HG03378 (cell line): ENCODE results near the gene MMP15.
"Not testable (repeated sequence)": the region's sequence is repeated elsewhere in the genome, so short reads cannot be mapped to it uniquely, and the experiment has no call there.

Experiments
- ATAC-seq: cut with Tn5 transposase; IDR thresholded peaks from one replicate; pipeline ENCODE4 v1.9.1; 2021; ENCODE audit warnings: mild to moderate bottlenecking, moderate library complexity; ENCODE audit not compliant: unreplicated experiment

The MMP15 gene

GRCh38 chr16:57996406-57997175 lies 29.0 kb upstream of the MMP15 start:
- ATAC-seq: no peak

GRCh38 chr16:57997176-57997527 lies 28.4 kb upstream of the MMP15 start:
- no peak for ATAC-seq

- ATAC-seq: no peak
Measured at GRCh38 chr16:57997528-57998265, 27.9 kb upstream of the MMP15 start.

GRCh38 chr16:57998486-57998885 lies 27.1 kb upstream of the MMP15 start:
- no peak for ATAC-seq

- no peak for ATAC-seq
Measured at GRCh38 chr16:57998992-57999365, 26.6 kb upstream of the MMP15 start.

GRCh38 chr16:57999366-57999970 lies 26.1 kb upstream of the MMP15 start:
- no peak for ATAC-seq

GRCh38 chr16:57999971-58000705 lies 25.4 kb upstream of the MMP15 start, which contains the start of gene ZNF319:
Gene ZNF319 (minus strand): TSS chr16:58000672. CDS start chr16:57998265, 2,407 bp downstream.
- no peak for ATAC-seq

DNA sequence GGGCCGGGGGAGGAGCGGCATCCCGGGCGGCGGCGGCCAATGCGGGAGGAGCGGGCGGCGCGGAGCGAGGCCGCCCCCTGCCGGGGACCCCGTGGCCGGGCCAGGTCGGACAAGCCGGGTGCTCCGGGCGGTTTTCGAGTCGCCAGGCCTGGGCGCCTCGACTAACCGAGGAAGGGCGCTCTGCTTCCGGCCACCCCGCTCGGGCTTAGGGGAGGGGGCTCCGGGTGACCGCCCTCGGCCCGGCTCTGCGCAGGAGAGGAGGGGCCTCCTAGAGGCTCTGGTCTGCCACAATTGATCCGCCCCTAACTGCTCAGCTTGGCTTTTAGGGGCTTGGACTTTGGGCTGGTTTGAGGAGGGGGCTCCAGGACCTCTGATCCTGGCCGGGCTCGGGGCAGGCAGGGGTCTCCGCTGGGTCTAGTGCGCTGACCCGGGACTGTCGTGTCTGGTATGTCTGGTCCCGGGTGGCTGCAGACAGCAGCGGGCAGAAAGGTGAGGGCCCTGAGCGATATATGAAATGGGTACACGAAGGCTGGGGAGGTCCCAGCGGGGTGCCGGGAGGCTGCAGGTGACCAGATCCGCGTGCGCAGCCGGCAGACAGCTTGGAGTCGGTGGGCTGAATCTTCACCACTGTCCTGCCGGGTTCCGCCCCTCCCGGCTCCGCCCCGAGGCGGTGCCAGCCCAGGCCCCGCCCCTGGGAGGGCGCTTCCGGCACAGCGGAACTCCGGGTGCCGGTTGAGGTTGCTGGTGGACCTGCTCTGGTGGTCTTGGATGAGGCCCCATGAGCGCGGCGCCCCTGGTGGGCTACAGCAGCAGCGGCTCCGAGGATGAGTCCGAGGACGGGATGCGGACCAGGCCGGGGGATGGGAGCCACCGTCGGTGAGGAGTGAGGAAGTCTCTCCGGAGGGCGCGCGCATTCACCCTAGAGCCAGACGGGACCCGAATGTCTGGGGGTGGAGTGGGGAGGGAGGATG lies 24.6 kb upstream of the MMP15 start, which contains the start of gene USB1:
Gene USB1 (plus strand): TSS at position 702 of the 971 bp plus-strand sequence. CDS start 77 bp downstream, at position 779.
- ATAC-seq: peak; percentile 78

DNA sequence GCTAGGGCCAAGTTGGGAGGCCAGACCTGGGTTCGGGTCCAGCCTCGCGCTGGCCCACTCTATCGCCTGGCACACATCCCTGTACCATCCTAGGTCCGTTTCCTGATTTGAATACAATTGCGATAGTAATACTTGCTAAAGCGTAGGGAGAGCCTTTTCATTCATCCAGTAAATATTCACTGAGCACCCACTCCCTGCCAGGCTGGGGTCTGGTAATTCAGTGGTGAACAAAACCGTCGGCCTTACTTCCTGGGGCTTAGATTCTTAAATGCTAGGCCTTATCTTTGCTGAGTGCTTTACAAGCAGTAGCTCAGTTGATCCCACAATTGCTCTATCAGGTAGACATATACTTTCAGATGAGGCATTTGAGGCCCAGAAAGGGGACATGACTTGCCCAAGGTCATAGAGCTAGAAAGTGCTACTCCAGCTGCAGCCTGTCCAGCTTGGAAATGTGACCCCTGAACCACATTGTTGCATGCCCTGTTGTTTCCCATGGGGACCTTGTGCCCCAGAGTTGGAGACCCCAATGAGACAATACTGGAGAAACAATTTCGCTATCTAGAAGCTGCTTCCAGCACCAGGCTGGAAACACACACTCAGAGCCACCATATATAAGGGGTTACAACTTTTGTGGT lies 23.7 kb upstream of the MMP15 start:
- ATAC-seq: no peak

DNA sequence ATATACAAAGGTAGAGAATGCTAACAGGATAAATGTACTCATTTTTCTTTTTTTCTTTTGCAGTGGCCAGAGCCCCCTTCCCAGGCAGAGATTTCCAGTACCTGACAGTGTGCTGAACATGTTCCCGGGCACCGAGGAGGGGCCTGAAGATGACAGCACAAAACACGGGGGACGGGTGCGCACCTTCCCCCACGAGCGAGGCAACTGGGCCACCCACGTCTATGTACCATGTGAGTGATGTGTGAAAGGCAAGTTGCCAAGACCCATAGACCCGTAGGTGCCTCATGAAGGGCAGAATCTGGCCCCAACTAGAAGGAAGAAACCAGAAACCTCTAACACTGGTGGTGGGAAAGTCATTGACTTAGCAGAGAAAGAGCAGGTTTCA lies 23.1 kb upstream of the MMP15 start:
- no peak for ATAC-seq

GRCh38 chr16:58002936-58003335 lies 22.6 kb upstream of the MMP15 start:
- ATAC-seq: no peak

- not testable (repeated sequence) for ATAC-seq
Measured at GRCh38 chr16:58004736-58005135, 20.8 kb upstream of the MMP15 start.

- no peak for ATAC-seq
Measured at GRCh38 chr16:58009856-58010416, 15.6 kb upstream of the MMP15 start.

DNA sequence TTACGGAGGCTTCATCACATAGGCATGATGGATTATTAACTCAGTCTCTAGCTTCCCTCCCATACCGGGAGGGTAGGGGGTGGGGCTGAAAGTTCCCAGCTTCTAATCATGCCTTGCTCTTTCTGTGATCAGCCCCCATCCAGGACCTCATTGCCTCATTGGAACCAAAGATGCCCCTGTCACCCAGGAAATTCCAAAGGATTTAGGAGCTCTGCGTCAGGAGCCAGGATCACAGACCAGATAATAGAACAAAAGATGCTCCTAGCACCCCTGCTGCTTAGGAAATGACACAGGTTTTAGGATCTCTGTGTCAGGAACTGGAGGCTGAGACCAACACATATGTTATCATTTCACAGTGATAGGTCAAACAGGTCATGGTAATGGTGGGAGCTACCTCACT lies 14.7 kb upstream of the MMP15 start:
- ATAC-seq: no peak

DNA sequence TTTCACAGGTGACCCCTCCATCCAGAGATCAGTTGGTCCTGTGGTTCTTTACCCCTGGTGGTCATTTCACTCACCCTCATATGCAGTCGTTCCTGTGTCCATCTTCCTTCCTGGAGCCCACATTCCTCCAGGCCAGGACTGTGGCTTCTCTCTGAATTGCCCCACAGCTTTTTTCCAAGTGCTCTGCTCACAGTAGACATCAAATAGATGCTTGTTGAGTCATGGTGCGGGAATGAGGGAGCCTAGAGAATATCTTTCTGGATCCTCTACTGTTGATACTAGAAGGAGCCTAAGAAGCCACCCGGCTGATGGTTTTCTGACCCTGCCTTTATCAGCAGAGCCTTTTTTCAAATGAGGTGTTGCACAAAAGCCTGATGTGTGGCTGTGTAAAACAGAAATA lies 13.9 kb upstream of the MMP15 start:
- no peak for ATAC-seq

- ATAC-seq: no peak
Measured at GRCh38 chr16:58012481-58012880, 13.1 kb upstream of the MMP15 start.

DNA sequence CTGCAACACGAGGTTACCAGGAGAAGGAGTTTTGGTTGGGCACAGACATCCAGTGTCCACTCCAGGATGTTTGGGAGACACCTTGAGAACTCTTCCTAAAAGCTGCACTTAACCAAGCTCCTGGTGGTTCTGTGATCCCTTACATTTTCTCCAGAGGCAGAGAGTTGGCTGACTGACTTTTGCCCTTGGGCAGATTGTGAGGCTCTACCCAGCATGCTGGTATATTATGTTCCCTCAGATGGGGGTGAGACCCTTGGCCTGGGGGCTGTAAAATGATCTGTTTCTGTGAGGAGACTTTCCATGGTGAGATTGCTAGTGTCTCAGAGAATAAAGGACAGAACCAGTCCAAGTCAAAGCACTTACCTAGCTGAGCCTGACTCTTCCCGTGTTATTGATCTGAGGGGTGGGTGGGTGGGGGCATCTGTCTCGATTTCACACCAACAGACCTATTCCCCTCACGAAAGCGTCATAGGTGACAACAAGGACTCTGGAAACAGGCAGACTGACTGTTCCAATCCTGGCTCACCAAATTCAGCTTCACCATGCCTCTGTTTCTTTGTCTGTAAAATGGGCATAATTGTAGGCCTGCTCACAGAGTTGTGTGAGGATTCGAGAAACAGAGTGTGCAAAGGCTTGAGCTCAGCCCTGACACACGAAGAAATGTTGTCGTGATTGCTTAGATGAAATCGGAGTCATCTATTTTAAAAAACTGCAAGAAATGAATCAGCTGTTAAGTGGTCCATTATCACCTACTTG lies 12.2 kb upstream of the MMP15 start:
- no peak for ATAC-seq

DNA sequence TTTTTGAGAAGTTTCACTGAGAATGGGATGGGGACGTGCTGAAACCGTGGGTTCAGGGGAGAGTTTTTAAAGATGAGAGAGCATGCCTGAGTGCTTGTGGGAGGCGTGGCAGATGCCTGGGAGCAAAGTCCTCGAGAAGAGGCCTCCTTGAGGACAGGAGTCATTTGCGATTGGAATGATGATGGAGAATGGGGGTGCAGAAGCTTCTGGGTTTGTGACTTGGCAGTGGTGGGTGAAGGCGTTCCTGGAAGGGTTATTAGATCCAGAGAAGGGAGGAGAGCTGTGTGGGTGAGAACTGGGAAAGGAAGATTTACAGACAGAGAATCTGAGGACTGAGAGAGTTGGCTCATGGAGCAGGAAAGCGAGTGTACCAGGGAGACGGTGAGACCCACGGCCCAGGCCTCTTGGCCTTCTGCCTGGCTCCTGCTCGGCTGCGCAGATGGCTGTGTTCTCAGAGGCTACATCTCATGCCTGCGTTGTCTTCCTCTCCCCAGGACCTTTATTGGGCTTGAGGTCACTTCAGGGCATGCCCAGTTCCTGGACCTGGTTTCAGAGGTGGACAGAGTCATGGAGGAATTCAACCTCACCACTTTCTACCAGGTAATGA lies 8.6 kb upstream of the MMP15 start:
- no peak for ATAC-seq
